Measurements from ENCODE around the gene RMDN2. TPM values are rescaled to one million over a fixed set of nuclear protein-coding genes. Genes with fewer than 3 reads are reported as not detected.

RMDN2 gene
- total and polyA plus RNA-seq, 10 of the 15 experiments (the other 5 are each of a cell fraction or from before 2014, with no cell fraction given) = 2.6 to 12.4 (median 9.2) TPM

GRCh38 chr2:38030635-38031355 is 105.7 kb downstream of the RMDN2 start:
- POLR2A ChIA-PET = interaction anchor here (0.6 to 0.7 kb wide), 2 partner anchors 108 to 635 kb away, joined by 3 to 5 read pairs; no protein-coding TSS in a partner anchor
- SMC1A ChIA-PET (ENCODE audit: uncharacterized antibody, unreplicated experiment) = interaction anchor here (0.6 kb wide), 1 partner anchor 17 kb away, joined by 3 read pairs; no protein-coding TSS in a partner anchor
- Histone ChIP-seq H3K9ac (ENCODE audit: control insufficient read depth, insufficient read depth, low read length) (no peak overlapping the region), H3K36me3 (ENCODE audit: control insufficient read depth in 2 of 2, insufficient read depth in 2 of 2, low read length in 1 of 2) (no peaks in the 10 kb centered on the region), H2AFZ (ENCODE audit: control insufficient read depth, low read depth, low read length) (no peak overlapping the region), H3K9me3 (replicated peaks; ENCODE audit: control insufficient read depth, insufficient read depth, low read length) (no peaks in the 10 kb centered on the region; the same call in 2 of the 3 replicates), H3K4me2 (ENCODE audit: control insufficient read depth, insufficient read depth) (no peak overlapping the region), H4K20me1 (ENCODE audit: control insufficient read depth, insufficient read depth) (no peaks in the 10 kb centered on the region), H3K4me1 (ENCODE audit: control insufficient read depth, insufficient read depth, low read length) (no peaks in the 10 kb centered on the region), H3K27me3 (replicated peaks in 1 of 2; ENCODE audit: control insufficient read depth in 2 of 2, insufficient read depth in 2 of 2, low read length in 1 of 2) (no peaks in the 10 kb centered on the region), H3K27ac (ENCODE audit: control insufficient read depth, insufficient read depth) (no peak overlapping the region), H3K79me2 (ENCODE audit: control insufficient read depth, insufficient read depth, low read length) (no peaks in the 10 kb centered on the region), H3K4me3 (no peak overlapping the region)
- CTCF ChIA-PET = no interaction called here
- intact Hi-C loops (cut with micrococcal nuclease; ENCODE audit: unreplicated experiment) (no loop called here), in situ Hi-C loops (cut with MboI) (no loop called here)
- FAIRE-seq (peak; percentile 74), ATAC-seq (no peak), DNase-seq (ENCODE audit: low read depth, low spot score) (no peak)
- WGBS (ENCODE audit: insufficient coverage, insufficient replicate concordance, low lambda C conversion rate, missing lambda C conversion rate) = 79% methylated on average over 1 of the region's 1 CpG
- RAD21 ChIA-PET (ENCODE audit: unreplicated experiment) = no interaction called here
- BruUV-seq (replicated peaks) = no TSS peak
- no peak for TF ChIP-seq YBX1 (IDR thresholded peaks at IDR 0.05)
- TF ChIP-seq BMI1 (IDR thresholded peaks at IDR 0.05; ENCODE audit: borderline replicate concordance) = no peak
- TF ChIP-seq STAT1 (conservative IDR thresholded peaks at IDR 0.05) = no peak
- no peak for TF ChIP-seq ATF2 (IDR thresholded peaks at IDR 0.05; ENCODE audit: low read length)
- no peak for TF ChIP-seq ZBED1 (IDR thresholded peaks at IDR 0.05; ENCODE audit: borderline replicate concordance)
- no peak for TF ChIP-seq MEF2A (IDR thresholded peaks at IDR 0.05; ENCODE audit: insufficient read depth, low read depth, low read length)
